ENCODE measurements around the gene CSDE1.
A peak's percentile ranks its signal among the peaks of the same experiment; 100 is the strongest.

DNA sequence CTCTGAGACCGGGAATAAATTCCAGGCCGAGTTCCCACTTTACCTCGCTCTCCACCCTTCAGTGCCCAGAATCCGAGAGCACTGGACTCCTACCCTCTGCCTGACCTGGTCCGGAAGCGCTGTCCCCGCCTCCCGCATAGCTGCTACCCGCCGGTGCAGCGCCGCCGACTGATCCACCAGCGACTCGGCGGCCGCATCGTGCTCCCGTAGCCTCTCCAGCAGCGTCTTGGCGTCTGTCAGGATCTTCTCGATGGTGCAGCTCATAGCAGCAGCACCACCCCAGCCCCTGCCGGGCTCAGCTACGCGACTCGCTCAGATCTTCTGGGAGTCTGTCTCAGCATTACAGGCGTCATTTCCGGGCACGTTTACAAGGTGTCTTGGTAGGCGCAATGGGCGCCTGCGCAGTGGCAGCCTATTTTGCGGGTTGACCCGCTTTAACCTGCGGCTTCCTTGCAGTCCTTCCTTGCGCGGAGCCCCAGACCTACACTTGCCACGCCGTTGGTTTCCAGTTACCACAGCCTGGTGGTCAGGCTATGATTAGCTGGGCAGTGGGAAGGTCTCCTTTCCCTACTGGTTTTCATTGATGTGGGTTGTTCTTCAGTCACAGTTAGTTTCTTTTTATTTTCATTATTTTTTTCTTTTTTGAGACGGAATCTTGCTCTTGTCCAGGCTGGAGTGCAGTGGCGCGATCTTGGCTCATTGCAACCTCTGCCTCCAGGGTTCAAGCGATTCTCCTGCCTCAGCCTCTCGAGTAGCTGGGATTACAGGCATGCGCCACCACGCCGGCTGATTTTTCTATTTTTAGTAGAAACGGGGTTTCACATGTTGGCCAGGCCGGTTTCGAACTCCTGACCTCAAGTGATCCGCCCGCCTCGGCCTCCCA is 22.8 kb upstream of the CSDE1 start, which contains the start of gene SIKE1:
- TF ChIP-seq CTCF (IDR thresholded peaks at IDR 0.05): no peak
- peak; percentile 76 for TF ChIP-seq POLR2A (IDR thresholded peaks at IDR 0.05)
